HL-60 (cell line): ENCODE data around the gene KRTAP3-1.

Experiments
- CTCF ChIP-seq: IDR thresholded peaks from one replicate; pipeline ENCODE4 v1.5.1; 2011; ENCODE audit warnings: low read length, control low read depth, inconsistent platforms; ENCODE audit not compliant: insufficient read depth
- POLR2AphosphoS5 ChIP-seq: IDR thresholded peaks from 2 replicates; pipeline ENCODE4 v1.6.1; 2012; ENCODE audit warnings: low read depth
- REST ChIP-seq: IDR thresholded peaks from 2 replicates; pipeline ENCODE4 v1.6.1; 2012; ENCODE audit warnings: low read depth; ENCODE audit not compliant: insufficient replicate concordance

- TF ChIP-seq CTCF (no peak), POLR2AphosphoS5 (no peak), REST (no peak)
Measured at GRCh38 chr17:40996829-40997228, 12.1 kb downstream of the KRTAP3-1 start.
